Measurements from ENCODE around the gene ENGASE. TPM values are rescaled to one million over a fixed set of nuclear protein-coding genes. Genes with fewer than 3 reads are reported as not detected.

ENGASE gene
- polyA plus RNA-seq, 10 donors = 13.0 to 25.2 (median 17.1) TPM

DNA sequence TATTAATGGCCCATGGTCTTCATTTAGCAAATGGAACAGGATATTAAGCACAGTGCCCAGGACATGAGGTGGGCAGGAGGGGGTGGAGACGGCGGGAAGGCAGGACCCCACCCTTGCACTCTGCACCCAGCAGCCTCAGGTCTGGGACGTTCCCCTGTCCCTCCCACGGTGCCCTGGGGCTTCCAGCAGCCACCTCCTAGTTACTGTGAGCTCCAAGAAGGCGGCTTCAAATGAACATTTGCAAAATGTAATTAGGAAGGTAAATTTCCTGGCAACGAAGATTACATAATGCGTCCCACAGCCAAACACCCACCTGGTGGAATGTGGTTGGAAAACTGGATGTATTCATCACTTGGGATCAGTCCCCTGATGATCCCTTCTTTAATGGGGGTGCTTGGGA, 59.4 kb downstream of the ENGASE start:
- no peak for DNase-seq

GRCh38 chr17:79135011-79135410, 60.4 kb downstream of the ENGASE start:
- DNase-seq = no peak

DNA sequence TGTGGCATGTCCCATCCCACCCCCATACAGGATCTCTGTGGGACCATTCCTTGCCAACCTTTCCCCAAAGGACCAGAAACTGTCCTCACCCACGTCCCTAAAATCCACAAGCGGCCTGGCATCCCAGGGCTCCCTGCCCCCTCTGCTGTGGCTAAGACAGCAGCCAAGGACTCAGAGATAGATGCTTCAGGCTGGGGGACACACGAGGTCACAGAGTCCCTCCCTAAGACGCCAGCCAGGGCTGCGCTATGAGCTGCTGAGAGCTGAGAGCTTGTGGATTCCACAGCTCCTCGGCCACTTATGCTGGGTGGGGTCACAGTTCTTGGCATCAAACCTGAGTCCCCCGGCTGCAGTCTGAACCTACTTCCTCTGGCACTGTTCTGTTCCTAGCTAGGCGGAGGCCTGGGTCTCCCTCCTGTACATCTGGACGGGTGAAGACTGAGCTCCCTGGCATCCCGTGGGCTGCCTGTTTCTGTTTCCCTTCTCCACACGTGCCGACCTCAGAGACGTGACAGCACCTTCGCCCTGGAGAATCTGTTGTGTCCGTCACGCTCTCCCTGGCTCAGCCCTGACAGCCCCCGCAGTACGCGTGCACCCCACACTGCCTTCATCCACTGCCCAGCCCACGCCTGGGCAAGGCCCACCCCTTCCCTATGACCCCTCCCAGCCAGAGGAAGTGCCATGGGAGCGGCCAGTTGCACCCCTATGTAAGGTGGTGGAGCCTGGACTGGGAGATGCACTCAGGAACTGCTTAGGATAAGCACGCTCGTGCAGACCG, 61.2 kb downstream of the ENGASE start:
- no peak for DNase-seq

Other genes with a start within 250 kb of the ENGASE start
- 10 to 100 TPM; 25.0 to 43.7 (median 31.2) TPM for gene USP36, start 234.0 kb upstream of the ENGASE start, polyA plus RNA-seq (ENCODE audit: insufficient read length in 10 of 10)
- under 1 TPM in 9 of 10 donors, not detected in 1; 0.09 to 0.69 (median 0.40) TPM for gene CEP295NL, start 171.6 kb upstream of the ENGASE start, polyA plus RNA-seq (ENCODE audit: insufficient read length in 10 of 10)
- 100 to 1,000 TPM; 178 to 277 (median 220) TPM for gene TIMP2, start 149.4 kb upstream of the ENGASE start, polyA plus RNA-seq (ENCODE audit: insufficient read length in 10 of 10)
- 10 to 100 TPM; 33.1 to 74.6 (median 48.2) TPM for gene LGALS3BP, start 94.9 kb upstream of the ENGASE start, polyA plus RNA-seq (ENCODE audit: insufficient read length in 10 of 10)
- gene CANT1, start 65.1 kb upstream of the ENGASE start, polyA plus RNA-seq (ENCODE audit: insufficient read length in 10 of 10) = 10 to 100 TPM; 23.6 to 37.8 (median 28.4) TPM
- 10 to 100 TPM in 2 of 10 donors, 1 to 10 TPM in 8; 4.0 to 15.5 (median 5.3) TPM for gene C1QTNF1, start 50.7 kb upstream of the ENGASE start, polyA plus RNA-seq (ENCODE audit: insufficient read length in 10 of 10)

Measured in muscle of back (tissue), 11 donors.